ENCODE results near the gene SCAF1. TPM values are rescaled to one million over a fixed set of nuclear protein-coding genes. Genes with fewer than 3 reads are reported as not detected.

SCAF1 gene
- total RNA-seq, 1 donor from 2014 or later = 61.0 TPM

GRCh38 chr19:49640113-49640898 is 1.7 kb upstream of the SCAF1 start, which contains the start of gene RRAS:
Gene RRAS (minus strand): TSS chr19:49640143. CDS start chr19:49640098, 45 bp downstream.
- POLR2A ChIA-PET = interaction anchor here (0.5 to 4.0 kb wide), 25 partner anchors 8 to 1021 kb away, joined by 3 to 97 read pairs (median 5); partner anchors contain the start of genes AKT1S1, AP2A1, ATF5 and BCAT2
- H3K9me3 Mint-ChIP-seq = no peaks in the 10 kb centered on the region
- peaks cover 59% of the 10 kb centered on the region for H3K4me1 Mint-ChIP-seq
- peak within 1 kb of the TSS; percentile 93 for H3K4me3 Mint-ChIP-seq
- no peaks in the 10 kb centered on the region for H3K27me3 Mint-ChIP-seq
- peak within 1 kb of the TSS; percentile 96 for H3K27ac Mint-ChIP-seq
- DNase-seq = peak; percentile 97
- ATAC-seq (ENCODE audit: low read depth) = peak; percentile 69
- intact Hi-C loops (cut with micrococcal nuclease) = loop anchor here (1.0 to 5.0 kb wide), 8 partner anchors 50 to 1003 kb away; partner anchors contain the start of genes DBP, MED25, NOSIP and PPP1R15A
- peaks cover 12% of the 10 kb centered on the region for H3K36me3 Mint-ChIP-seq (ENCODE audit: low read depth)
- CTCF ChIA-PET = interaction anchor here (1.0 to 2.3 kb wide), 4 partner anchors 37 to 47 kb away, joined by 3 to 8 read pairs (median 4); partner anchors contain the start of gene PRMT1
- no peak for TF ChIP-seq CTCF (IDR thresholded peaks at IDR 0.05)

- H3K4me1 Mint-ChIP-seq = peaks cover 60% of the 10 kb centered on the region
- H3K9me3 Mint-ChIP-seq = no peaks in the 10 kb centered on the region
- ChIA-PET POLR2A (interaction anchor here (0.5 to 4.0 kb wide), 19 partner anchors 14 to 287 kb away, joined by 3 to 97 read pairs (median 5); partner anchors contain the start of genes AP2A1, BCL2L12, FUZ and IRF3), CTCF (interaction anchor here (0.8 to 1.2 kb wide), 2 partner anchors 36 to 96 kb away, joined by 3 read pairs; no protein-coding TSS in a partner anchor)
- ATAC-seq (ENCODE audit: low read depth) = no peak
- no peak for TF ChIP-seq CTCF (IDR thresholded peaks at IDR 0.05)
- no peak for DNase-seq
- intact Hi-C loops (cut with micrococcal nuclease) = loop anchor here (1.0 to 5.0 kb wide), 3 partner anchors 23 to 1005 kb away; partner anchors contain the start of genes BCL2L12, DBP and IRF3
- H3K36me3 Mint-ChIP-seq (ENCODE audit: low read depth) = peaks cover 35% of the 10 kb centered on the region
- H3K27ac Mint-ChIP-seq = peak overlapping the region; percentile 88
- no peaks in the 10 kb centered on the region for H3K27me3 Mint-ChIP-seq
- H3K4me3 Mint-ChIP-seq = peak overlapping the region; percentile 93
These were observed 555 bp downstream of the SCAF1 start for GRCh38 chr19:49642492-49643035.

GRCh38 chr19:49643466-49643865 is 1.5 kb downstream of the SCAF1 start:
- ChIA-PET CTCF (no interaction called here), POLR2A (interaction anchor here (0.5 to 4.0 kb wide), 9 partner anchors 13 to 506 kb away, joined by 3 to 97 read pairs (median 4); partner anchors contain the start of genes BCL2L12, IRF3, NOSIP and NUP62)
- Mint-ChIP-seq H3K36me3 (ENCODE audit: low read depth) (peaks cover 40% of the 10 kb centered on the region), H3K4me1 (peaks cover 53% of the 10 kb centered on the region), H3K4me3 (peak overlapping the region; percentile 93), H3K27ac (no peak overlapping the region), H3K9me3 (no peaks in the 10 kb centered on the region), H3K27me3 (no peaks in the 10 kb centered on the region)
- DNase-seq = no peak
- TF ChIP-seq CTCF (IDR thresholded peaks at IDR 0.05) = no peak
- intact Hi-C loops (cut with micrococcal nuclease) = loop anchor here (5.0 kb wide), 2 partner anchors 931 to 1006 kb away; partner anchors contain the start of gene DBP
- no peak for ATAC-seq (ENCODE audit: low read depth)

- Mint-ChIP-seq H3K9me3 (no peaks in the 10 kb centered on the region), H3K27ac (no peak overlapping the region), H3K4me3 (no peak overlapping the region), H3K27me3 (no peaks in the 10 kb centered on the region), H3K4me1 (peaks cover 37% of the 10 kb centered on the region), H3K36me3 (ENCODE audit: low read depth) (peaks cover 55% of the 10 kb centered on the region)
- ChIA-PET CTCF (interaction anchor here (1.0 kb wide), 1 partner anchor 35 kb away, joined by 3 read pairs; no protein-coding TSS in a partner anchor), POLR2A (interaction anchor here (0.6 to 1.3 kb wide), 3 partner anchors 22 to 134 kb away, joined by 3 to 5 read pairs (median 4); no protein-coding TSS in a partner anchor)
- no peak for ATAC-seq (ENCODE audit: low read depth)
- no peak for TF ChIP-seq CTCF (IDR thresholded peaks at IDR 0.05)
- intact Hi-C loops (cut with micrococcal nuclease) = no loop called here
- DNase-seq = no peak
These were observed 3.6 kb downstream of the SCAF1 start for GRCh38 chr19:49645592-49645991.

Measured in activated B cell treated with CpG ODN at 0.5 μM for 24 hours (primary cell).